Coronary artery (tissue), 2 donors: ENCODE data around the gene MISP3.
A peak's percentile ranks its signal among the peaks of the same experiment; 100 is the strongest.
"Not testable (repeated sequence)": the region's sequence is repeated elsewhere in the genome, so short reads cannot be mapped to it uniquely, and the experiment has no call there.

Experiments
- DNase-seq: peaks from one replicate; pipeline ENCODE4 v3.0.0-alpha.2; 2017; ENCODE audit warnings: low spot score
- H3K27ac ChIP-seq, 2 donors: fragments of 200-600 bp; sonication (generic); one replicate each; pipeline ENCODE4 v1.5.1; 2016 to 2019
- H3K4me3 ChIP-seq: fragments of 200-600 bp; sonication (generic); 2 replicates; pipeline ENCODE4 v1.5.1; 2016; ENCODE audit warnings: mild to moderate bottlenecking, moderate library complexity
- TF ChIP-seq, protein P1 (sequence below): fragments of 200-600 bp; sonication (generic); IDR thresholded peaks from one replicate; pipeline ENCODE4 v1.5.1; 2019; ENCODE audit warnings: antibody characterized with exemption

Gene MISP3

DNA sequence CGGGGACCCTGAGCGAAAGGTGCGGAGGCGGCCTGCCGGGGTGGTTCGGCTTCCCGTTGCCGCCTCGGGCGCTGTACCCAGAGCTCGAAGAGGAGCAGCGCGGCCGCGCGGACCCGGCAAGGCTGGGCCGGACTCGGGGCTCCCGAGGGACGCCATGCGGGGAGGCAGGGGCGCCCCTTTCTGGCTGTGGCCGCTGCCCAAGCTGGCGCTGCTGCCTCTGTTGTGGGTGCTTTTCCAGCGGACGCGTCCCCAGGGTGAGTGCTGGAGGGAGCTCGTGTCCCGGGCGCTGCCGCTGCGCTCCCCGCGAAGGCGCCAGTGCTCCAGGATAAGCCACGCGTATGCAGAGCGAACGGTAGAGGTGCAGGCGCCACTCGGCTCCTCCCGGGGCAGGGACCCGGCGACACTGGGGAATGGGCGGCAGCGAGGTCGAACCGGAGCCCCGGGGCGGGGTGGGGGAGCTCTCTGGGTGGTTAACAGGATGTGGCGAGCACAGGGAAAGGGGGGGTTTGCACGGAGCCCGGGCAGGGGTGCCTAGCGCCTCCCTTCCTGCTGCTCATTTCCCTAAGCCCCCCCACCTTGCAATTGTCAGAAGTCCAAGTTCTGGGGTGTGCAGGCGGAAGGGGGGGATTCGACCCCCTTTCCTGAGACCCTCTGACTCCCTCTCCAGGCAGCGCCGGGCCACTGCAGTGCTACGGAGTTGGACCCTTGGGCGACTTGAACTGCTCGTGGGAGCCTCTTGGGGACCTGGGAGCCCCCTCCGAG is 40.7 kb upstream of the MISP3 start, which contains the start of gene IL27RA:
Gene IL27RA, plus strand, starts transcription at position 44 of the 762 bp plus-strand sequence. Its CDS starts 111 bp downstream, at position 155.
- TF ChIP-seq, protein P1, sequence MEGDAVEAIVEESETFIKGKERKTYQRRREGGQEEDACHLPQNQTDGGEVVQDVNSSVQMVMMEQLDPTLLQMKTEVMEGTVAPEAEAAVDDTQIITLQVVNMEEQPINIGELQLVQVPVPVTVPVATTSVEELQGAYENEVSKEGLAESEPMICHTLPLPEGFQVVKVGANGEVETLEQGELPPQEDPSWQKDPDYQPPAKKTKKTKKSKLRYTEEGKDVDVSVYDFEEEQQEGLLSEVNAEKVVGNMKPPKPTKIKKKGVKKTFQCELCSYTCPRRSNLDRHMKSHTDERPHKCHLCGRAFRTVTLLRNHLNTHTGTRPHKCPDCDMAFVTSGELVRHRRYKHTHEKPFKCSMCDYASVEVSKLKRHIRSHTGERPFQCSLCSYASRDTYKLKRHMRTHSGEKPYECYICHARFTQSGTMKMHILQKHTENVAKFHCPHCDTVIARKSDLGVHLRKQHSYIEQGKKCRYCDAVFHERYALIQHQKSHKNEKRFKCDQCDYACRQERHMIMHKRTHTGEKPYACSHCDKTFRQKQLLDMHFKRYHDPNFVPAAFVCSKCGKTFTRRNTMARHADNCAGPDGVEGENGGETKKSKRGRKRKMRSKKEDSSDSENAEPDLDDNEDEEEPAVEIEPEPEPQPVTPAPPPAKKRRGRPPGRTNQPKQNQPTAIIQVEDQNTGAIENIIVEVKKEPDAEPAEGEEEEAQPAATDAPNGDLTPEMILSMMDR, result peak; percentile 18
- H3K4me3 ChIP-seq, result peak within 1 kb of the TSS; percentile 72
- H3K27ac ChIP-seq, result peak within 1 kb of the TSS in 1 of 2 donors; percentile 57

DNA sequence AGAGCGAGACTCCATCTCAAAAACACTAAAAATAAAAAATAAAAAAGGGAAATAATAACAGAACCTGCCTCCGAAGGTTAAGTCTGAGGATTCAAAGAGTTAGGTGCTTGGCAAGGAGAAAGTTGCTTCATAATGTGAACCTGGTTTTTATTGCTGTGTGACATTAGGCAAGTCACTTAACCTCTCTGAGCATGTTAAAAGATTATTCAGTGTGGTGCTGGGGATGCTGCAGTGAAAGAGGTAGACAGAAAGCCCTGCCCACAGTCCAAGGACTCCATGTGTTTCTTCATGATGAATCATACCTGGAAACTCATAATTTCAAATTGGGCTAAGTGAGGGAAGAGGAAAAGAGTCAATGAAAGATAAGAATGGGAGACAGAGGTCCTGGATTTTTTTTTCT is 38.6 kb upstream of the MISP3 start:
- Histone ChIP-seq H3K4me3 (no peak overlapping the region), H3K27ac (no peak overlapping the region)
- DNase-seq, result no peak
- TF ChIP-seq, protein P1, result no peak

More for the DNA sequence above, 40.7 kb upstream of the MISP3 start, which contains the start of gene IL27RA:
- DNase-seq, result no peak

DNA sequence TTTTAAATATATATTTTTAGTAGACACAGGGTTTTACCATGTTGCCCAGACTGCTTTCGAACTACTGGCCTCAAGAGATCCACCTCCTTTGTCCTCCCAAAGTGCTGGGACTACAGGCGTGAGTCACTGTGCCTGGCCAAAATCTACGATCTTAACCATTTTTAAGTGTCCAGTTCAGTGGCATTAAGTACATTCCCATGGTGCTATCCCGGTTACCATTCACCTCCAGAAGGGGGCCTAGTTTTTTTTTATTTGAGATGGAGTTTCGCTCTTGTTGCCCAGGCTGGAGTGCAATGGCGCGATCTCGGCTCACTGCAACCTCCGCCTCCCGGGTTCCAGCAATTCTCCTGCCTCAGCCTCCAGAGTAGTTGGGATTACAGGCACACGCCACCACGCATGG is 37.4 kb upstream of the MISP3 start:
- not testable (repeated sequence) for DNase-seq, H3K4me3 ChIP-seq, H3K27ac ChIP-seq

DNA sequence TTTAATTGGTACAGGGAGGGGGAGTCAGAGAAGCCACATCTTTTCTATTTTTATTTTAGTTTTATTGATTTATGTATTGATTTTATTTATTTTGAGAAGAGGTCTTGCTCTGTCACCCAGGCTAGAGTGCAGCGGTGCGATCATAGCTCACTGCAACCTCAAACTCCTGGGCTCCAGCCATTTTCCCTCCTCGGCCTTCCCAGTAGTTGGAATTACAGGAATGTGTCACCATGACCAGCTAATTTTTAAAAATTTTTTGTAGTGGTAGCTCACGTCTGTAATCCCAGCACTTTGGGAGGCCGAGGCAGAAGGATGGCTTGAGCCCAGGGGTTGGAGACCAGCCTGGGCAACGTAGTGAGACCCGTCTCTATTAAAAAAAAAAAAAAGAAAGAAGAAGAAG is 36.9 kb upstream of the MISP3 start:
- DNase-seq, result no peak
- Histone ChIP-seq H3K4me3 (no peak overlapping the region), H3K27ac (no peak overlapping the region)
- TF ChIP-seq, protein P1, result no peak

DNA sequence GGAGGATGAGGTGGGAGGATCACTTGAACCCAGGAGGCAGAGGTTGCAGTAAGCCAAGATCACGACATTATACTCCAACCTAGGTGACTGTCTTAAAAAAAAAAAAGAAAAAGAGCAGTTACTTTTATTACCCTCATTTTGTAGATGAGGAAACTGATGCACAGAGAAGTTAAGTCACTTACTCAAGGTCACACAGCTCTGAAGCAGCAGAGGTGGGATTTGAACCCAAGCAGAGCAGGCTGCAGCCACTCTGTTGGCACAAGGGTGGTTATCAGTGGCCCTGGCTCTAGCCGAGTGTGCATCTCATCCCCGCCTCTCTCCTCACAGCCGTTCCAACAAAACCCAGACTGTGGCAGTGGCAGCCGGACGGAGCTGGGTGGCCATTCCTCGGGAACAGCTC is 33.4 kb upstream of the MISP3 start:
- no peak for DNase-seq
- TF ChIP-seq, protein P1, result no peak
- no peak overlapping the region for H3K27ac ChIP-seq
- no peak overlapping the region for H3K4me3 ChIP-seq

DNA sequence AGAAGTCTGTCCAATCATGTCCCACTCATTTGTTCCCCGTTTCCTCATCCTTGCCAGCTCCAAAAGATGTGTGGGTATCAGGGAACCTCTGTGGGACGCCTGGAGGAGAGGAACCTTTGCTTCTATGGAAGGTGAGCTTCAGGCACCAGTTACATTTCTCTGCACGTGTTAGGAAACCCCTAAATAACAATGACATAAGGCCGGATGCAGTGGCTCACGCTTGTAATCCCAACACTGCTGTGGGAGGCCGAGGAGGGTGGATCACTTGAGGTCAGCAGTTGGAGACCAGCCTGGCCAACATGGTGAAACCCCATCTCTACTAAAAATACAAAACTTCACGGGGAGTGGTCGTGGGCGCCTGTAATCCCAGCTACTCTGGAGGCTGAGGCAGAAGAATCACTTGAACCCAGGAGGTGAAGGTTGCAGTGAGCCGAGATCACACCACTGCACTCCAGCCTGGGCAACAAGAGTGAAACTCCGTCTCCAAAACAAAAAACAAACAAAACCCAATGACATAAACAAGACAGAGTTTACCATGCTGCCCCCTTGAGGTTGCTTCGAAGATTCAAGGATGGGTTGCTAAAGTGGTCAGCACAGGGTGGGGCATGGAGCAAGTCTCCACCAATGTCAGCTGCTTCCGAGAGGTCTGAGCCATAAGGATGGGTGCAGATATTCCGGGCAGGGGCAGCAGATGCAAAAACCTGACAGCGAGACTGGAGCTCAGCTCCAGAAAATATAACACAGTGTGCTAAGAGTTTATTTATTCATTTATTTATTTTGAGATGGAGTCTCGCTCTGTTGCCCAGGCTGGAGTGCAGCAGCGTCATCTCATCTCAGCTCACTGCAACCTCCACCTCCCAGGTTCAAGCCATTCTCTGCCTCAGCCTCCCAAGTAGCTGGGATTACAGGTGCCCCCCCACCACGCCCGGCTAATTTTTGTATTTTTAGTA is 29.7 kb upstream of the MISP3 start:
- not testable (repeated sequence) for DNase-seq

DNA sequence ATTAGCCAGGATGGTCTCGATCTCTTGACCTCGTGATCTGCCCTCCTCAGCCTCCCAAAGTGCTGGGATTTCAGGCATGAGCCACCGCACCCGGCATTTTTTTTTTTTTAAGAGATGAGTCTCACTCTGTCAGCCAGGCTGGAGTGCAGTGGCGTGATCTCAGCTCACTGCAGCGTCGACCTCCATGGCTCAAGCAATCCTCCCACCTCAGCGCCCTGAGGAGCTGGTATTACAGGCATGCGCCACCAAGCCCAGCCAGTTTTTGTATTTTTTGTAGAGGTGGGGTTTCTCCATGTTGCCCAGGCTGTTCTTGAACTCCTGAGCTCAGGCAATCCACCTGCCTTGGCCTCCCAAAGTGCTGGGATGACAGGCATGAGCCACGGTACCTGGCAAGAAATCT is 24.7 kb upstream of the MISP3 start:
- not testable (repeated sequence) for H3K4me3 ChIP-seq, H3K27ac ChIP-seq, DNase-seq

More for the DNA sequence above, 29.7 kb upstream of the MISP3 start:
- TF ChIP-seq, protein P1, result peak; percentile 21
- peak overlapping the region in 1 of 2 donors; percentile 41 for H3K27ac ChIP-seq
- not testable (repeated sequence) for H3K4me3 ChIP-seq
